ENCODE data around the gene KCNIP3.

DNA sequence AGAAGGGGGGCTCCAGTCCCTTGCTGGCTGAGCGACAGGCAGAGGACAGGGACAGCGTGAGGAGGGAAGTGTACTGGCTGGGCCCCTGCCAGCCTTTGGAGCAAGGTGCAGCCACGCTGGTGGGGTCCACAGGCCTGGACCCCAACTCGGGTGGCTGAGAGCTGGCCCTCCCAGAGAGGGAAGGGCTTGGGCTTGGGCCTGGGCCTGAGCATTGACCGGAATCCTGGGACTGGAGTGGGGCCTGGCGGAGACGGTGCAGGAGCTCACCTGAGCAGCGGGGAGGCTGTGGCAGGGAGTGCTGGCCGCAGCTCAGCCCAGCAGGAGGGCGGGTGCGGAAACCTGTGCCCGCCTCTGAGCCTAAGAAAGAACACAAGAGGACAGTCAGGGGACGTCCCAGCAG is 27.9 kb downstream of the KCNIP3 start:
- TF ChIP-seq ZBTB21 (tag by site-specific recombination; IDR thresholded peaks at IDR 0.05) (no peak), CTCF (tag by site-specific recombination; IDR thresholded peaks at IDR 0.05) (no peak), TCF7L2 (IDR thresholded peaks at IDR 0.05; ENCODE audit: borderline replicate concordance, low read depth, low read length) (no peak), ZNF274 (IDR thresholded peaks at IDR 0.05; ENCODE audit: low read length) (no peak), ZNF274 (tag by site-specific recombination; IDR thresholded peaks at IDR 0.05; ENCODE audit: borderline replicate concordance) (no peak), BCL11A (tag by site-specific recombination; IDR thresholded peaks at IDR 0.05; ENCODE audit: low read depth) (no peak), ZNF174 (tag by site-specific recombination; IDR thresholded peaks at IDR 0.05) (no peak), GLI2 (tag by site-specific recombination; IDR thresholded peaks at IDR 0.05; ENCODE audit: borderline replicate concordance, low read depth) (no peak), ZNF670 (tag by site-specific recombination; IDR thresholded peaks at IDR 0.05; ENCODE audit: low read depth) (no peak), HOXD13 (CRISPR knock-in tag; IDR thresholded peaks at IDR 0.05; ENCODE audit: borderline replicate concordance) (no peak), ZNF501 (tag by site-specific recombination; IDR thresholded peaks at IDR 0.05) (no peak), ZNF521 (tag by site-specific recombination; IDR thresholded peaks at IDR 0.05) (no peak), ZNF133 (tag by site-specific recombination; IDR thresholded peaks at IDR 0.05) (no peak), GFI1B (tag by site-specific recombination; IDR thresholded peaks at IDR 0.05) (no peak)
- TF ChIP-seq, protein P1, sequence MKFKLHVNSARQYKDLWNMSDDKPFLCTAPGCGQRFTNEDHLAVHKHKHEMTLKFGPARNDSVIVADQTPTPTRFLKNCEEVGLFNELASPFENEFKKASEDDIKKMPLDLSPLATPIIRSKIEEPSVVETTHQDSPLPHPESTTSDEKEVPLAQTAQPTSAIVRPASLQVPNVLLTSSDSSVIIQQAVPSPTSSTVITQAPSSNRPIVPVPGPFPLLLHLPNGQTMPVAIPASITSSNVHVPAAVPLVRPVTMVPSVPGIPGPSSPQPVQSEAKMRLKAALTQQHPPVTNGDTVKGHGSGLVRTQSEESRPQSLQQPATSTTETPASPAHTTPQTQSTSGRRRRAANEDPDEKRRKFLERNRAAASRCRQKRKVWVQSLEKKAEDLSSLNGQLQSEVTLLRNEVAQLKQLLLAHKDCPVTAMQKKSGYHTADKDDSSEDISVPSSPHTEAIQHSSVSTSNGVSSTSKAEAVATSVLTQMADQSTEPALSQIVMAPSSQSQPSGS (tag by site-specific recombination; IDR thresholded peaks at IDR 0.05; ENCODE audit: low read depth) = no peak
